HG03064 (cell line): ENCODE results near the gene GRM1.

Experiments
- ATAC-seq: cut with Tn5 transposase; IDR thresholded peaks from one replicate; pipeline ENCODE4 v1.9.1; 2021; ENCODE audit warnings: low read depth; ENCODE audit not compliant: unreplicated experiment

The GRM1 gene

GRCh38 chr6:146310628-146311027 is 281.8 kb downstream of the GRM1 start:
- no peak for ATAC-seq

DNA sequence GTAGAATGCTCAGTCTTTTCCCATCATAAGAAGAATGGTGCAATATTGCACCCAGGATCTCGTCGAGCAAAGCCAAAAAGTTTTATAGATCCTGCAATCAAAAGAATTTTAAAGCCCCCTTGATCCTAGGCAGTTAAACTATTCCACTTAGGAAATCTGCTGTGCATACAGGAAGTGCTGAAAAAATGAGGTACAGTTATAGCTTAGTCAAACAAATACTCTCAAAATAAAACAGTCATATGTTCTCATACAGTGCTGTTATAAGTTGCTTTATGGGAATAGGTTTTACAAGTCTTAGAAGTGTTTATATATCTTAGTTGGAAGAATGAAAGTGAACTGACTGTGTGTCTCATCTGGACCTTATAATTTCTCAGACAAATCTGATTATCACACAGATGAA is 282.2 kb downstream of the GRM1 start:
- ATAC-seq: no peak

GRCh38 chr6:146312608-146313007 is 283.7 kb downstream of the GRM1 start:
- ATAC-seq: no peak

DNA sequence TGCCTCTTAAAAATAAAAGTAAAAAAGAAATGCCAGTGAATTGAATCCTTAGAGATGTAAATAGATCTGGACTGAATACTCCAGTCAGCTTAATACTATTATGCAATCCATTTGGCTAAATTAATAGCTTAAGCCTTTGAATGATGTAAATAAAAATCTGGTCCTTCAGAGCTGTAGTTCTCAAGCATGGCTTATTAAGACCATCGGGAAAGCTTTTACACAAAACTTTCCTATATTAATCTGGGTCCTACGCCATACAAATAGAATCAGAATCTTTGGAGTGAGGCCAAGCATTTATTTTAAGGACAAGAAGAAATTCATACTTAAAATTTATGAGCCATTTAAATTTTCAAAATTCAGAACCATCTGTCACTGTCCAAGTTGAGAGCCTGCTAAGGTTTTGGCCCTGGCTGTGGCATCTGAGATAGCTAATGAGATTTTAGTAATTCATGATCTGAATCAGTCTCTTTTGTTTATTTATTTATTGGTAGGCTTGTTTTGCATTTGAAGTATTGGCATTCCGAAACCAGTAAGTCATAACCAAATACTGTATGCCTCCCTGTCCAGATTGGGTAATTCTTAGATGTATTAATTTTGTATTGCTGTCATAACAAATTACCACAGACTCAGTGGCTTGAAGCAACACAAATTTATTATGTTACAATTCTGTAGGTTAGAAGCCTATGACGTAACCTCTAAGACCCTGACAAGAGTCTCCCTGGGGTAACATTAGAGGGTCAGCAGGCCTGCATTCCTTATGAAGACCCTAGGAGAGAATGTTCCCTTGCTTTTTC is 286.7 kb downstream of the GRM1 start:
- ATAC-seq: no peak

DNA sequence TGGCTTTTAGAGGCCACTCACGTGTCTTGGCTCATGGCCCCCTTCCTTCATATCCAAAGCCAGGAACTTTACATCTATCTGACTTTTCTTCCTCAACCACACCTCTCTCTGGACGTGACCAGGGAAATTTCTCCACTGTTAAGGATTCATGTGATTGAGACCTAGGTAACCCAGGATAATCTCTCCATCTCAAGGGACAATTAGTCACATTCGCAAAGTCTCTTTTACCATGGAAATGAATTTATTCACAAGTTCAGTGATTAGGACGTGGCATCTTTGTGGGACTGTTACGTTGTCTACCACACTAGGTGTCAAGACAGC is 287.3 kb downstream of the GRM1 start:
- ATAC-seq: no peak

DNA sequence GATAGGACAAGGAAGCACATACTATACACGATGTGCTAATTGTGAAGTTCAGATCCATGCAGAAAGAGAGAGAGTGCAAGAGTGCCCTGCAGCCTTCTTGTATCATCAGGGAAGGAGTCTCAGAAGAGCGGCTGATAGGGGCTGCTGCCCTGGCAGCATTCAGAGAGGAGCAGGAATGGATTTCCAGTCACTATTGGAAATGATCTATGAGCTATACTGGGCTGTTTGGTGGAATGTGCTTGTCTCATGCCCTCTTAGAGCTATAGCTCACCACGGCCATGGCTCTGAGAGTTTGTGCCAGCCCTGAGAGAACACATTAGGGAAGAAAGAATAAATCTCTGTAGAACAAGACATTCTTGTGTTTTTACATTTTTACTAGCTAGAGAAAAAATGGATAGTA is 302.2 kb downstream of the GRM1 start:
- ATAC-seq: no peak

- ATAC-seq: no peak
Measured at GRCh38 chr6:146335336-146335735, 306.5 kb downstream of the GRM1 start.

DNA sequence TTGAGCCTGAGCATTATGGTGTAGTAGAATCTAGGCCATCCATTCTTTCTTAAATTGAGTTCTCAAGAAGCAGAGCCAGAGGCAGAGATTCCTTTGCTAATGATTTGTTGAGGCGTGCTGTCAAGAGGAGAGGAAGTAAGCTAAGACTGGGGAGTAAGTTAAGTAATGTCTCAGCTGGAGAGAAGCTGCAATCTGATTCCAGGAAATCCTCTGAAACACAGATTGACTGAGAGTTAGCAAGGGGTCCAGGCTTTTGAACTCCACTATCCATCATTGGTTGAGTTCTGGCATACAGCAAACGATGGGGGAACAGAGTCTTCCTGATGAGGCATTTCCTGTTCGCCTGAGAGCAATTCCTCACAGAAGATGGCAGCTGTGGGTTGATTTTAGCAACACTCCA is 307.3 kb downstream of the GRM1 start:
- ATAC-seq: no peak

DNA sequence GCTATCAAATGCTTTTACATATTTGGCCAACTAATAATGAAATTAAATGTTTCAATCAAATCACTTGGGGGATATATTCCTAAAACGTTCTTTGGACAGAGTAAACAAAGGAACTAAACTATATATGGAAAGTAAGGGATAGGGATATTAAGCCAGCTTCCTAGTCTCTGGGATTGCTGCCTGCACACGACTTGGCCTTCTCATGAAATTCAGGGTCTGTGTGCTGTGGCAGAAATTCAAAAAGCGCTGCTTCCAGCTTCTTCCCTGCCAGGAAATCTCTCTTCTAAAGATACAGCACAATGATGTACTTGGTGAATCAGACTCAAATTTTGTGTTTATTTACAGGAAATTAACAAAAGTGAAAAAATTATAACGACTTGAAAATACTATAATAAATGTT is 308.5 kb downstream of the GRM1 start:
- ATAC-seq: no peak

GRCh38 chr6:146339716-146340115 is 310.9 kb downstream of the GRM1 start:
- no peak for ATAC-seq

- no peak for ATAC-seq
Measured at GRCh38 chr6:146341493-146342230, 312.8 kb downstream of the GRM1 start.

DNA sequence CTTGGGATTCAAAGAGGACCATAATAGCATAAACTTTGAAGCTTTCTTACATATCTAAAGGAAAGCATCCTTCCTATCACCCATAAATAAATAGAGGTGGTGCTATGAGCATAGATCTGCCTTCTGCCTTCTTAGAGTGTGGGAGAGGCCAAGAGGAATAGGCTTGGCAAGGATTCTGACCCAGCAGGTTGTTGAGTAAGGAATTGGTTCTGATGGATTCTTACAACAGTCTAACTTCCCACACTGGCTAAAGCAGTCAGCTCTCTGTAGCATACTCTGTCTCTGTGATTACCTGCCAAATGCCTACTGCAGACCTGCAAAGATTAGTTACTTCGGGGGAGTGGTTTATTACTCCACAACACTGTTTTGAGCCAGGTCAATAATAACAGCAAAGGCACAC is 316.7 kb downstream of the GRM1 start:
- ATAC-seq: no peak

DNA sequence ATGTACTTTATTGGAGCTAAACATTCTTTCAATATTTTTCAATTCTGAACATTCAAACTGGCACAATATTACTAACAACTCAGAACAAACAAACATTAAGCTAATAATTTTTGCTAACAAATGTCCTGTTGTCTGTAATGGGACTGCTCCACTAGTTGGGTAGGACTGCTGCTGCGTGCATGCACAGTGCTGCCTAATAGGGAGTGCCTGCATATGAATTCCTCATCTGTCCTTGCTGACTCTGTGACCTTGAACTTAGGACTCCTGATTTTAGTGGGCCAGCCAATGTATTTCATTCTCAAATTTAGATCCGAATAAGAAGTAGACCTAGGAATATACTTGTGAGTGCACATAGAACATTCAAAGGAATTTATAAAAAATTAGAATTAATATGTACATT is 318.2 kb downstream of the GRM1 start:
- ATAC-seq: no peak

GRCh38 chr6:146347690-146348089 is 318.8 kb downstream of the GRM1 start:
- no peak for ATAC-seq

- no peak for ATAC-seq
Measured at GRCh38 chr6:146351018-146351417, 322.2 kb downstream of the GRM1 start.

- ATAC-seq: no peak
Measured at GRCh38 chr6:146352163-146352562, 323.3 kb downstream of the GRM1 start.

DNA sequence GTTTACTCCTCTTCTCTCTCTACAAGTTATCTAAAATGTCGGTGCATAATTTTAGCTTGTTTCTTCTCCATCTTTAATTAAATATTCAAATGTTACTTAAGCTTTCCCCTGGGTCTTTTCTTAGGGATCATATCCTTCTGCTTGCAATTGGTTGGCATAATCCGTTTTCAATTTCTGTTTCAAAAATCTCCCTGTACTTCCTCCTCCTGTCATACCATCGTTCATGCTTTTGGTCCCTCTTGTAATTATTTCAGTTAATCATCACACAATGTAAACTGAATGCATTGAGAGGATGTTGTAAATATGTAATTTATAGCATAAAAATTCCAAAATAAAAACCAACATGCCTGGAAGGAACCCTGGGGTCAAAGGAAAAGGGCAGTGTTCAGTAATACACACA is 325.6 kb downstream of the GRM1 start:
- ATAC-seq: no peak

GRCh38 chr6:146355521-146356100 is 326.7 kb downstream of the GRM1 start:
- no peak for ATAC-seq

GRCh38 chr6:146357578-146358430 is 328.9 kb downstream of the GRM1 start:
- ATAC-seq: peak; percentile 47

GRCh38 chr6:146358431-146359046 is 329.7 kb downstream of the GRM1 start:
- ATAC-seq: no peak

- no peak for ATAC-seq
Measured at GRCh38 chr6:146359131-146359530, 330.3 kb downstream of the GRM1 start.
